Coronary artery (tissue), 2 donors: ENCODE measurements around the gene RANGAP1.

Experiments used
- DNase-seq: peaks from one replicate; pipeline ENCODE4 v3.0.0-alpha.2; 2017; ENCODE audit warnings: low spot score
- H3K27ac ChIP-seq, 2 donors: fragments of 200-600 bp; sonication (generic); one replicate each; pipeline ENCODE4 v1.5.1; 2016 to 2019
- H3K4me3 ChIP-seq: fragments of 200-600 bp; sonication (generic); 2 replicates; pipeline ENCODE4 v1.5.1; 2016; ENCODE audit warnings: mild to moderate bottlenecking, moderate library complexity
- TF ChIP-seq, protein P1 (sequence below): fragments of 200-600 bp; sonication (generic); IDR thresholded peaks from one replicate; pipeline ENCODE4 v1.5.1; 2019; ENCODE audit warnings: antibody characterized with exemption

RANGAP1 gene

DNA sequence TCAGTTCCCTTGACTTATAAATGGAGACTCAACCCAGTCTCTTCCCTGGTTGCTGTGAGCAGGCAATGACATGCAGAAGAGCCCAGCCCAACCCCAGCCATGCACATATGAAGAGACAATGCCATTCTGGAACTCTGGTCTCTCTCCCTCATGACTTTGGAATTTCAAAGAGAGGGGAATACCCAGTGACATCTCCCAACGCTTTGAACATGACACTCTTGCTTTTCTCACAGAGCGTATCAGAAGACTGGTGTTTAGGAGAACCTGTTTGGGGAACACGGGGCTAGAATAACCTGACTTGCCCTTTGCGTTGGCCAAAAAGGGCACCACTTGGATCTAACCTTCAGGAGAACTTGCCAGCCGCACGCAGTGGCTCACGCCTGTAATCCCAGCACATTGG, 12.9 kb downstream of the RANGAP1 start:
- Histone ChIP-seq H3K27ac (no peak overlapping the region), H3K4me3 (no peak overlapping the region)
- TF ChIP-seq, protein P1, sequence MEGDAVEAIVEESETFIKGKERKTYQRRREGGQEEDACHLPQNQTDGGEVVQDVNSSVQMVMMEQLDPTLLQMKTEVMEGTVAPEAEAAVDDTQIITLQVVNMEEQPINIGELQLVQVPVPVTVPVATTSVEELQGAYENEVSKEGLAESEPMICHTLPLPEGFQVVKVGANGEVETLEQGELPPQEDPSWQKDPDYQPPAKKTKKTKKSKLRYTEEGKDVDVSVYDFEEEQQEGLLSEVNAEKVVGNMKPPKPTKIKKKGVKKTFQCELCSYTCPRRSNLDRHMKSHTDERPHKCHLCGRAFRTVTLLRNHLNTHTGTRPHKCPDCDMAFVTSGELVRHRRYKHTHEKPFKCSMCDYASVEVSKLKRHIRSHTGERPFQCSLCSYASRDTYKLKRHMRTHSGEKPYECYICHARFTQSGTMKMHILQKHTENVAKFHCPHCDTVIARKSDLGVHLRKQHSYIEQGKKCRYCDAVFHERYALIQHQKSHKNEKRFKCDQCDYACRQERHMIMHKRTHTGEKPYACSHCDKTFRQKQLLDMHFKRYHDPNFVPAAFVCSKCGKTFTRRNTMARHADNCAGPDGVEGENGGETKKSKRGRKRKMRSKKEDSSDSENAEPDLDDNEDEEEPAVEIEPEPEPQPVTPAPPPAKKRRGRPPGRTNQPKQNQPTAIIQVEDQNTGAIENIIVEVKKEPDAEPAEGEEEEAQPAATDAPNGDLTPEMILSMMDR: no peak
- DNase-seq: no peak

DNA sequence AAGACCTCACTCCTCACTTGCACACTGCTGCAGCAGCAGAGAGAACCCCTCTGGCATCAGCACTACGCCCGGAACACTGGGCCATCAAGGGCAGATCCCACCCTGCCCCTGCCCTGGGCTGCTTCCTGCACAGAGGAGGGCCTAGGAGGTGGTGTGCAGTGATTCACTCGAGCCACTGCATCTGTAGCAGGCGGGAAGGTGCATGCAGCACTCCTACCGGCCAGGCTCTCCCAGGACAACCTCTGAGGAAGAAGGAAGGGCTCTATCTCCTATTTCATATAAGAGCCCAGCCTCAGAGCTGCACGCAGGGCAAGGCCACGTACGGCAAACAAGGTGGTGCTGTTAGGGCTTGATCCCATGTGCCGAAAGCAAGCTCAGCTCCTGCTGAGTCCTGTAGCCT, 14.2 kb downstream of the RANGAP1 start:
- no peak overlapping the region for H3K27ac ChIP-seq
- TF ChIP-seq, protein P1: no peak
- no peak for DNase-seq
- H3K4me3 ChIP-seq: no peak overlapping the region

DNA sequence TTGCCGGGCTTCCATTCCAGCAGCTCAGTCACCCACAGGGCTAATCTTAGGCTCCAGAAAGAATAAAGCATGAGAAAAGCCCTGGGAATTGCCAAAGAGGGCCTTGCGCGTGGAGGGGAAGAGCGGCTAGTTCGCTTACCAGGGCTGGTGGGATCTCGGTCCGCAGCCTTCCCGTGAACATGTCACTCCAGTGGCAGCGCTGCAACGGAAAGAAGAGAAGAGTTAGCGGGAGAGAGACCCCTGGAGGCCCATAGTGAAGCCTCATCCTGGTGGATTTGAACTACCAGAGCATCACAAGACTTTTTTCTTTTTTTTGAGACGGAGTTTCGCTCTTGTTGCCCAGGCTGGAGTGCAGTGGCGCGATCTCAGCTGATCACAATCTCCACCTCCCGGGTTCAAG, 18.0 kb downstream of the RANGAP1 start:
- Histone ChIP-seq H3K4me3 (no peak overlapping the region), H3K27ac (no peak overlapping the region)
- no peak for DNase-seq
- TF ChIP-seq, protein P1: no peak

DNA sequence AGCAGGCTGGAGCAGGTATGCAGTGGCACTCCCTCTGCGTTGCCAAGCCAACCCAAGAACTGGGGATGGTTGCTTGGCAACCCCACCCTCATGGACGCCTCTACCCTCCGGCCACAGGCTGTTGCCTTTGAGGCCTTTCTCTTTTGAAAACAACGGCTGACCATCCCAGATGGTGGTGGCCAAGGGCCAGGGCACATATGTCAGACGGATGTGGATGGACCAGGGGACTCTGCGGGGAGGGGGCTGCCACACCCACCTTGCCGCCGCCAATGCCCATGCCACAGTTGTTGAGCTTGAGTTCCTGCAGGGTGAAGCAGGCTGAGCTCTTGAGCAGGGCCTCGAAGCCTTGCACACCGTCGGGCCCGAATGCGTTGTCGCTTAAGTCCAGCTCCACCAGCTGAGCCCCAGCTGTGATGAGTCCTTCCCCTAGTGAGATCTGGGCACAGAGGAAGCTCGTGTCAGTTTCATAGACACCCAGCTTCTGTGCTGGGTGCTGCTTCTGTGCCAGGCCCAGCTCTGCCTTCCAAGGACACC, 21.5 kb downstream of the RANGAP1 start:
- Histone ChIP-seq H3K4me3 (no peak overlapping the region), H3K27ac (no peak overlapping the region)
- TF ChIP-seq, protein P1: no peak
- no peak for DNase-seq

DNA sequence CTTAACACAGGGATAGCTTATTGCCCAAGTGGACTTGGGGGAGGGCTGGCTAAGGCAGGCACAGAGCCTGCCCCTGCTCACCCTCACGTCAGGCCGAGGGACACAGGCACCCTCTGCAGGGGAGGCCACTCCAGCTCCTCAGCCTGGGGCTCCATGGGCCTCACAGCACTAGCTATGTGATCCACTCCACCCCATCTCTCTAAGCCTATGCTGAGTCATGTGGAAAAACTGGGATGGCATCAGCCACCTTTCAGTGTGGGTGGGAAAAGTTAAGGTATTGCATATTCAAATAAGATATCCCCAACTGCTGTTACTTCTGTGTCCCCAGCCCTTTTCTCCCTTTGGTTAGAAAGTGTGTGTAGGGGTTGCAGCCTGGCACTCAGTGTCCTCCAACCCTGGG, 22.3 kb downstream of the RANGAP1 start:
- no peak overlapping the region for H3K4me3 ChIP-seq
- DNase-seq: no peak
- TF ChIP-seq, protein P1: no peak
- H3K27ac ChIP-seq: no peak overlapping the region

DNA sequence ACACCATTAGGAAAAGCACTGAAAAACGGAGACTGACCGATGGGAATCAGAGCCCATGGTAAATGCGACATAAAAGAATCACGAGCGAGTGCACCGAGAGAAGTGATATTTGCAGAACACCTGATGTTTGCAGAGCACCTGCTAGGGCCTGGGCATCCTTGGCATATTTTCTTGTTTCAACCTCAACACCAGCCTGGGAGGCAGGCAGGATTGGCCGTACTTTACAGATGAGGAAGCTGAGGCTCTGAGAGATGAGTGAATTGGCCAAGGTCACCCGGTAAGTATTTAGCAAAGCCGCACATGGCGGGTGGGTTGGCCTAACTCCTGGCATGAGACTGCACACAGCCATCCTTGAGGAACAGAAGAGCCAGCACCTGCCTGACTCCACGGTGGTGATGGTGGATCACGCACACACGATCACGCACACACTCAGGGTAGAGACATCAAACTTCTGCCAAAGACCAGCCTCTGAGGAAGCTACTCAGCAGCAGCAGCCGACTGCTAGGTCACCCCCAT, 23.7 kb downstream of the RANGAP1 start:
- Histone ChIP-seq H3K27ac (no peak overlapping the region), H3K4me3 (no peak overlapping the region)
- TF ChIP-seq, protein P1: no peak
- DNase-seq: no peak

DNA sequence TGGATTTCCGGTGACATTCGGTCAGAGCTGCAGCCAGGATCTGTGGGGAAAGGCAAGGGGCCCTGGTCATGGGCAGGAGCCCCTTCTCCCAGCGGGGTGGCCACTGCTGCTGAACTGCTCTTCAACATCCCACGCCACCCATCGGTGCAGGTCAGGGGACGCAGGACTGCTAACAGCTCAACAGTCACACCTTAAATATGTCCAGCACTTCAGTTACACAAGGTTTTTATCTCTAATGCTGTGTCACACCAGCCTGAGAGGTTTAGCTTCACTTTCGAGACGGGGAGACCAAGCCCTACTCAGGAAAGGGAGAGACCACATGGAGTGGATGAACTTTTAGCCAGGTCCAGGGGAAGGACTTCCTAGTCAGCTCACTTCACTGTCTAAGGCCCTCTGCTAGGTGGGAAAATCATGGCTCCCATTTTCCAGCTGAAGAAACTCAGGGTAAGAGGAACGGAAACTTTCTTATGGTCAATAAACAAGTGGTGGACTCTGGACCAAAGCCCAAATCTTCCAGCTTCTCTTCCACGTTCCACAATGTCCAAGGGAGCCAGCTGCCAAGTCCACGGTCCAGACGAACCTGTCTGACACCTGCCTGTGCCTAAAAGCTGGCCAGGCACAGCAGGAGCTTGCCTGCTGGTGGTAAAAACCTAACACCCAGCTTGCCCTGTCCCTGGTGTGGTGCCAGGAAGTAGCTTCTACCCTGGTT, 24.3 kb downstream of the RANGAP1 start:
- TF ChIP-seq, protein P1: no peak
- Histone ChIP-seq H3K4me3 (no peak overlapping the region), H3K27ac (no peak overlapping the region)
- DNase-seq: no peak
